SJSA1 (cell line): Measurements from ENCODE around the gene CD4. TPM values are rescaled to one million over a fixed set of nuclear protein-coding genes. Genes with fewer than 3 reads are reported as not detected.
"Not testable (repeated sequence)": the region's sequence is repeated elsewhere in the genome, so short reads cannot be mapped to it uniquely, and the experiment has no call there.

Experiments
- DNase-seq, 2 experiments: peaks; one replicate each; pipeline ENCODE4 v3.0.0-alpha.2; 2015 to 2020; ENCODE audit warnings: low spot score in 2 of 2, low read depth in 1 of 2
- H3K27ac ChIP-seq: fragments of 250-450 bp; sonication (Bioruptor Pico); 2 replicates; pipeline ENCODE4 v1.5.1; 2020; ENCODE audit warnings: mild to moderate bottlenecking, moderate library complexity
- H3K27me3 ChIP-seq: fragments of 250-450 bp; sonication (Bioruptor Pico); replicated peaks from 2 replicates; pipeline ENCODE4 v1.5.1; 2020; ENCODE audit warnings: mild to moderate bottlenecking, moderate library complexity
- H3K36me3 ChIP-seq: fragments of 250-450 bp; sonication (Bioruptor Pico); 2 replicates; pipeline ENCODE4 v1.5.1; 2020; ENCODE audit warnings: mild to moderate bottlenecking
- H3K4me1 ChIP-seq: fragments of 250-450 bp; sonication (Bioruptor Pico); replicated peaks from 2 replicates; pipeline ENCODE4 v1.6.1; 2021; ENCODE audit warnings: mild to moderate bottlenecking
- H3K4me3 ChIP-seq: fragments of 250-450 bp; sonication (Bioruptor Pico); 2 replicates; pipeline ENCODE4 v1.5.1; 2020; ENCODE audit warnings: mild to moderate bottlenecking
- H3K9me3 ChIP-seq: fragments of 250-450 bp; sonication (Bioruptor Pico); replicated peaks from 2 replicates; pipeline ENCODE4 v1.5.1; 2020; ENCODE audit warnings: mild to moderate bottlenecking
- total RNA-seq: library from RNA; depleted of rRNA; stranded (reverse); fragments of >200 nt; shearing (Covaris generic); gene quantifications from 2 replicates; pipeline ENCODE4 v1.2.3, GENCODE V29; 2014; rRNA removed

Gene CD4
- total RNA-seq: not detected in 2 replicates

DNA sequence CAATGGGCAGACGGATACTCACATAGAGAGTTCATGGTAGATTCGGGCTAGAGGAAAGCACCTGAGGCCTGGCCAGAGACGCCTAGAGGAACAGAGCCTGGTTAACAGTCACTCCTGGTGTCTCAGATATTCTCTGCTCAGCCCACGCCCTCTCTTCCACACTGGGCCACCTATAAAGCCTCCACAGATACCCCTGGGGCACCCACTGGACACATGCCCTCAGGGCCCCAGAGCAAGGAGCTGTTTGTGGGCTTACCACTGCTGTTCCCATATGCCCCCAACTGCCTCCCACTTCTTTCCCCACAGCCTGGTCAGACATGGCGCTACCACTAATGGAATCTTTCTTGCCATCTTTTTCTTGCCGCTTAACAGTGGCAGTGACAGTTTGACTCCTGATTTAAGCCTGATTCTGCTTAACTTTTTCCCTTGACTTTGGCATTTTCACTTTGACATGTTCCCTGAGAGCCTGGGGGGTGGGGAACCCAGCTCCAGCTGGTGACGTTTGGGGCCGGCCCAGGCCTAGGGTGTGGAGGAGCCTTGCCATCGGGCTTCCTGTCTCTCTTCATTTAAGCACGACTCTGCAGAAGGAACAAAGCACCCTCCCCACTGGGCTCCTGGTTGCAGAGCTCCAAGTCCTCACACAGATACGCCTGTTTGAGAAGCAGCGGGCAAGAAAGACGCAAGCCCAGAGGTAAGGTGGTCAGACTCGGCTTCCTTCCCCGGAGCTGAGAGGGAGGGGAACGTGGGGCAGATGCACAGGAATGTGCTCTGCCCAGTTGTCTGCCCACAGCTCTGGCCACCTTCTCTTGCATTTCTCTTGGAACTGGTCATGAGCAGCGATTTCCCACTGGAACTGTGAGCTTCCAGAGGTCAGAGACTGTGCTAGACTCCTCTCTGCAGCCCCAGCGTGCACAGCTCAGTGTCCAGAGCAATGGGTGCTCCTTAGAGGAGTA, at the start of gene CD4:
CD4 (plus strand) TSS at position 557 of the 953 bp plus-strand sequence. CDS start 10,611 bp downstream, outside the sequence.
- no peak within 1 kb of the TSS for H3K4me3 ChIP-seq

DNA sequence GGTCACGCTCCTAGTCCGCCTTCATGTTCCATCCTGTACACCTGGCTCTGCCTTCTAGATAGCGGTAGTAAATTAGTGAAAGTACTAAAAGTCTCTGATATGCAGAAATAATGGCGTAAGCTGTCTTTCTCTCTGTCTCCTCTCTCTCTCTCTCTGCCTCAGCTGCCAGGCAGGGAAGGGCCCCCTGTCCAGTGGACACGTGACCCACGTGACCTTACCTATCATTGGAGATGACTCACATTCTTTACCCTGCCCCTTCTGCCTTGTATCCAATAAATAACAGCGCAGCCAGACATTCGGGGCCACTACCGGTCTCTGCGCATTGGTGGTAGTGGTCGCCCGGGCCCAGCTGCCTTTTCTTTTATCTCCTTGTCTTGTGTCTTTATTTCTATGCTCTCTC, 47.2 kb upstream of the CD4 start:
- H3K27ac ChIP-seq, H3K4me3 ChIP-seq, H3K4me1 ChIP-seq, DNase-seq, H3K9me3 ChIP-seq, H3K27me3 ChIP-seq: not testable (repeated sequence)
- peaks cover 23% of the 10 kb centered on the region for H3K36me3 ChIP-seq

More for the DNA sequence above, at the start of gene CD4:
- H3K27ac ChIP-seq: no peak within 1 kb of the TSS
- no peak for DNase-seq
- peaks cover 4% of the 10 kb centered on the region for H3K4me1 ChIP-seq
- 0 out of 2 replicates have a peak, but pooled peaks cover 4% of the 10 kb centered on the region for H3K27me3 ChIP-seq
- no peaks in the 10 kb centered on the region for H3K36me3 ChIP-seq
- no peaks in the 10 kb centered on the region for H3K9me3 ChIP-seq

- Histone ChIP-seq H3K27ac (no peak overlapping the region), H3K4me1 (no peaks in the 10 kb centered on the region), H3K4me3 (no peak overlapping the region), H3K9me3 (no peaks in the 10 kb centered on the region), H3K36me3 (peaks cover 31% of the 10 kb centered on the region), H3K27me3 (no peaks in the 10 kb centered on the region)
- no peak for DNase-seq
Measured at GRCh38 chr12:6742834-6743233, 46.5 kb upstream of the CD4 start.

DNA sequence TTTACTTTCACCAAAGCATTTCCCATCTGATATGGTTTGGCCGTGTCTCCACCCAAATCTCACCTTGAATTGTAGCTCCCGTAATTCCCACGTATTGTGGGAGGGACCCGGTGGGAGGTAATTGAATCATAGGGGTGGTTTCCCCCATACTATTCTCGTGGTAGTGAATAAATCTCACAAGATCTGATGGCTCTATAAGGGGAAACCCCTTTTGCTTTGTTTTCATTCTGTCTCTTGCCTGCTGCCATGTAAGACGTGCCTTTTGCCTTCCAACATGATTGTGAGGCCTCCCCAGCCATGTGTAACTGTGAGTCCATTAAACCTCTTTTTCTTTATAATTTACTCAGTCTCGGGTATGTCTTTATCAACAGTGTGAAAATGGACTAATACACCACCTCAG, 46.0 kb upstream of the CD4 start:
- not testable (repeated sequence) for DNase-seq, H3K4me1 ChIP-seq, H3K27ac ChIP-seq, H3K4me3 ChIP-seq, H3K9me3 ChIP-seq, H3K27me3 ChIP-seq
- H3K36me3 ChIP-seq: peaks cover 36% of the 10 kb centered on the region

DNA sequence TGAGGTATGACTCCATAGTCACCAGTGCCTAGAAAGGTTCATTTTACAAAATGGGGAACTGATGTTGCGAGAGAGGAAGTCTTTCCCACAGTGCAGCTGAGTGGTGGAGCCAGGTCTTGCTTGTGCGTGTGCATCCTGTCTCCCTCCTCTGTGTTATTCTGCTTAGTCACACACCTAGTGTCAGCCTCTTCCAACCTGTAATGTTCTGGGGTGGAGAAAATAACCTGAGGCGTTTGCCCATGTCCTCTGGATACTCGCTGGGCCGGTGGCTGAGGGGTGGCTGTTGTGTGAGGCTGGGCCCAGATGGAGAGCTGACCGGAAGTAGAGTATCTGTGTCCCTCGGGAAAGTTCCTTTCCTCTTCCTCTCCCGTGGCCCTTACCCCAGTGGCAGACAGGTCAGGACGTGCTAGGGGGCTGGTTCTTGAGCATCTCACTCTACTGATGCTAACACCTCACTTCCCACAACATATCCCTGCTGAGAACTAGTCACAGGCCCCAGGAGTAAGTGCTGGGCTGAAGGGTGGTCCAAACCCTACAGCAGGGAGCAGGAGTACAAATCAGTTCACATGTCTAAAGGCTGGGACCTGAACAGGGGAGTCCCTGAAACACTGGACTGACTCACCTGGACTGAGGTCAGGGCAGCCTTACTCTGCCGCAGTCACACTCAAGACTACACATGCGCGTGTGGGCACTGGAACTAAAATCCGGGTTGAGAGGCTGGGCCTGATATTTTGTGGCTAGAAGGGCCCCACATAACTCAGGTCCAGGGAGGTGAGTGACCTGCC, 43.4 kb upstream of the CD4 start:
- Histone ChIP-seq H3K9me3 (no peaks in the 10 kb centered on the region), H3K27me3 (no peaks in the 10 kb centered on the region), H3K4me3 (no peak overlapping the region), H3K36me3 (peaks cover 62% of the 10 kb centered on the region), H3K27ac (no peak overlapping the region), H3K4me1 (no peaks in the 10 kb centered on the region)
- no peak for DNase-seq

GRCh38 chr12:6747216-6747615, 42.1 kb upstream of the CD4 start:
- peaks cover 7% of the 10 kb centered on the region for H3K4me1 ChIP-seq
- H3K4me3 ChIP-seq: no peak overlapping the region
- H3K36me3 ChIP-seq: peaks cover 75% of the 10 kb centered on the region
- no peak for DNase-seq
- H3K27me3 ChIP-seq: no peaks in the 10 kb centered on the region
- H3K9me3 ChIP-seq: no peaks in the 10 kb centered on the region
- H3K27ac ChIP-seq: no peak overlapping the region

DNA sequence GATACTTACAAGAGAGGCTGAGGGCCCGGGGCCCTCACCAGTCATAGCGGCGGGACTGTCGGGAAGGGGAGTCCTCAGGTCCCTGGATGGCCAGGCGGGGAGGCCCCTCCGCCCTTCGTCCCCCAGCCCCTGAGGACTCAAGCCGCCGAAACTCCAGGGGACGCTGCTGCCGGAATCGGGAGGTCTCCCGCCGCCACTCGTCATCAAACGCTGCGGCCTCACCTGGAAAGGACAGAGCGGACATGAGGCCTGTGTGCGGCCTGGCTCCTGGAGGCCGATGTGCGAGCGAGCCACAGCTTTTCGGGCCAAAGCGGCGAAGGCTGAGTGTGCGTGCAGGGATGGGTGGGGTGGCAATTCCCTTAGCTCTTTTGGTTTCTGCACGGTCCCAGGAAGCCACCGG, 40.6 kb upstream of the CD4 start:
- Histone ChIP-seq H3K4me3 (no peak overlapping the region), H3K27ac (no peak overlapping the region), H3K36me3 (peaks cover 79% of the 10 kb centered on the region), H3K4me1 (peaks cover 9% of the 10 kb centered on the region), H3K9me3 (no peaks in the 10 kb centered on the region), H3K27me3 (no peaks in the 10 kb centered on the region)
- DNase-seq: no peak

DNA sequence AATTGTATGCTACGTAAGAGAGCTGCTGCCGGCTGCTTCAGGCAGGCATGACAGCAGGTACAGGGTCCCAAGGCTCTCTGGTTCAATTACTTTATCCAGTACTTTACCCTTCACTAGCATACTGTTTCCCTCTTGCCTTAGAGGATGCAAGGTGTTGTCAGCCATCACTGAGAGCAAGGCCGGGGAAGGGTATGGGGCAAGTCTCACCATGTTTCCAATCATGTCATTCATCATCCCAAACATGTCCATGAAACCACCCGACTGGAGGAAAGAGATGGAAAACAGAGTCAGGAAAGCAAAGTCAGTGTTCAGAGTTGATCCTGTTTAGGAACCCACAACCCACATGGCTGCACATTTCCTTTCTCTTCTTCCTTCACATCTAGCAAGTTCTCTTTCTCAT, 38.8 kb upstream of the CD4 start:
- H3K27me3 ChIP-seq: no peaks in the 10 kb centered on the region
- peaks cover 71% of the 10 kb centered on the region for H3K36me3 ChIP-seq
- H3K4me3 ChIP-seq: no peak overlapping the region
- H3K9me3 ChIP-seq: no peaks in the 10 kb centered on the region
- H3K4me1 ChIP-seq: peaks cover 11% of the 10 kb centered on the region
- no peak overlapping the region for H3K27ac ChIP-seq
- DNase-seq: no peak

- Histone ChIP-seq H3K36me3 (peaks cover 59% of the 10 kb centered on the region), H3K27ac (no peak overlapping the region), H3K4me1 (peaks cover 11% of the 10 kb centered on the region), H3K27me3 (no peaks in the 10 kb centered on the region), H3K9me3 (no peaks in the 10 kb centered on the region), H3K4me3 (peak overlapping the region; percentile 88)
- DNase-seq: no peak
Measured at GRCh38 chr12:6751767-6752166, 37.6 kb upstream of the CD4 start.

DNA sequence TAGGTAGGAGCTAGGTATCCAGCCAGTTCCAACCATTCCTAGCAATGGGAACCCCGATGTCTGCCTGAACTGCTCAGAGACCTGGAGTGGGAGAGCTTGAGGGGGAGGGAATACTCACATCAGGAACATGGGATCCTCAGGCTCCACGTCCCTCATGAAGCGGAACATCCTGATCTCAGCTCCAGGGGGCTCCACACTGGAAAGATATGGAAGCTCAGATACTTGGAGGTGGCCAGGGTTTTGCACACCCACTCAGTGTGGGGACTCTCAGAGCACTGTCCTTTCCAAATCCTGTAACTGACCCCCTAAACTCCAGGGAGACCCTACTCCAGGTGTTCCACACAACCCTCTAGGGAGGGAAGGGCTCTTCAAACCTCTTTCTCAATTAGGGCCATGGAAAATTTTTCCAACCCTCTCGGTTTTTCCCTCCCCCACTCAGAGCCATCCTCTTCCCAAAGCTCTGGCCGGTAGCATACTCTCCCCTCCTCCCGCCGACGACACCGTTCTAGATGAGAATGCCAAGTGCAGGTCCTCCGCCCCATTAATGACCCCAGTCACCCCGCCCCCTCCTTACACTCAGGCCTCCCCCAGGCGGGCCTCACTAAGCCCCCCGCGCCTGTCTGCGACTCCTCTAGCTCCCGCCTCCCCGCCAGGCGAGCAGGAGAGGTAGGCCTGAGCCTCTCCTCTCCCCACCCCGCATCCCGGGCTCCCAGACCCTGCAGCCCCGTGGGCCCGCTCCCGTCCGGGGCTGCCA, 37.0 kb upstream of the CD4 start:
- Histone ChIP-seq H3K9me3 (no peaks in the 10 kb centered on the region), H3K27ac (peak overlapping the region; percentile 83), H3K36me3 (peaks cover 53% of the 10 kb centered on the region), H3K4me3 (peak overlapping the region; percentile 88), H3K4me1 (peaks cover 11% of the 10 kb centered on the region), H3K27me3 (no peaks in the 10 kb centered on the region)
- peak; percentile 52 to 59 for DNase-seq

GRCh38 chr12:6752921-6753771, 36.2 kb upstream of the CD4 start, which contains the start of gene MLF2:
TSS of gene MLF2 (minus strand) at chr12:6753141. CDS start at chr12:6752334, 807 bp downstream.
- H3K9me3 ChIP-seq: no peaks in the 10 kb centered on the region
- peaks cover 11% of the 10 kb centered on the region for H3K4me1 ChIP-seq
- peak within 1 kb of the TSS; percentile 88 for H3K4me3 ChIP-seq
- DNase-seq: peak; percentile 99
- H3K27ac ChIP-seq: peak within 1 kb of the TSS; percentile 83
- H3K27me3 ChIP-seq: no peaks in the 10 kb centered on the region
- peaks cover 45% of the 10 kb centered on the region for H3K36me3 ChIP-seq

DNA sequence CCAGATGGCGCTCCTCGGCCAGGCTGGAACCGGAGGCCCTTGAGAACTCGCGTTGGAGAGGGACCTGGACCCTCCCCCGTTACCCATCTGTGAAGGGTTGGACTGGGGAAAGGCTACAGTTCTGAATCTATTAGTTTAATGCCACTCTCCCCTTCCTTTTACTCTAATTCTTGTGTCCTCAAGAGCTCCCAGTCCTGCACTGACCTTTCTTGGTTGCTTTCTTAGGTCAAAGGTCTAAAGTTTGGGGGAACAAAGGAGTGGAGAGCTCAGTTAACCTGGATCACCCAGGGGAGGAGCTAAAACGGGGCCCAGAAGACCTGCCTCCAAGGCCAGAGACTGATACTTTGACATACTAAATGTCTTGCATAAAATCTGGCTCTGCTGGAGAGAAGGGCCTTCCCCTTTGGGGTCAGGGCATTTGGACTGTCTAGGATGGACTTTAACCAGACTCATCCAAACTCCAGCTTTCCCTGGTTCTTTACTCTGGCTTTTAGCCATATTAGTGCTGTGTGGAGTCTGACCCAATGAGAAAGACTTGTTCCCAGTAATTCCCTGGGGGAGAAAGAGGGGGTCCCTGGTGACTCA, 35.5 kb upstream of the CD4 start:
- Histone ChIP-seq H3K27me3 (no peaks in the 10 kb centered on the region), H3K27ac (no peak overlapping the region), H3K9me3 (no peaks in the 10 kb centered on the region), H3K4me3 (peak overlapping the region; percentile 88; the same call in 1 of the 2 replicates), H3K36me3 (peaks cover 38% of the 10 kb centered on the region), H3K4me1 (peaks cover 11% of the 10 kb centered on the region)
- DNase-seq: no peak
